Gastroesophageal sphincter (tissue), 4 donors: ENCODE data around the gene EXOSC7. TPM values are rescaled to one million over a fixed set of nuclear protein-coding genes. Genes with fewer than 3 reads are reported as not detected.

ENCODE experiments used
- ATAC-seq: fragments of 150-250 bp; one replicate; pipeline ENCODE4 v1.9.1; 2016; ENCODE audit warnings: mild to moderate bottlenecking, moderate library complexity
- H3K27ac ChIP-seq, 4 donors: fragments of 200-600 bp; sonication (generic) in 3 of 4; 1 replicate in 3 of 4; 2 replicates in 1 of 4; pipeline ENCODE4 v1.5.1; 2016 to 2019
- H3K27me3 ChIP-seq: fragments of 200-600 bp; sonication (generic); one replicate; pipeline ENCODE4 v1.5.1; 2019
- H3K36me3 ChIP-seq, 2 donors: fragments of 200-600 bp; sonication (generic); one replicate each; pipeline ENCODE4 v1.5.1; 2019; ENCODE audit warnings: control low read depth in 1 of 2
- H3K4me1 ChIP-seq, 3 donors: fragments of 200-600 bp; sonication (generic); 1 replicate in 2 of 3; 2 replicates in 1 of 3; pipeline ENCODE4 v1.5.1; 2016 to 2019; ENCODE audit warnings: control low read depth in 2 of 3
- H3K4me3 ChIP-seq, 2 donors: fragments of 200-600 bp; sonication (generic); one replicate each; pipeline ENCODE4 v1.5.1; 2019; ENCODE audit warnings: mild to moderate bottlenecking in 1 of 2, moderate library complexity in 1 of 2
- H3K9me3 ChIP-seq, 3 donors: fragments of 200-600 bp; sonication (generic); one replicate each; pipeline ENCODE4 v1.5.1; 2017 to 2019; ENCODE audit warnings: control low read depth in 2 of 3
- CTCF ChIP-seq, 4 experiments: fragments of 200-600 bp in 2 of 4; fragments of 450-650 bp in 2 of 4; sonication (generic) in 1 of 4; IDR thresholded peaks; one replicate each; pipeline ENCODE4 v1.5.1; 2017 to 2019; ENCODE audit warnings: antibody characterized with exemption in 4 of 4, mild to moderate bottlenecking in 2 of 4, moderate library complexity in 2 of 4
- EP300 ChIP-seq: sonication (generic); formaldehyde crosslinking; IDR thresholded peaks from one replicate; pipeline ENCODE4 v1.6.1; 2017; ENCODE audit warnings: antibody characterized with exemption, mild to moderate bottlenecking
- POLR2A ChIP-seq, 2 donors: fragments of 450-650 bp; IDR thresholded peaks; one replicate each; pipeline ENCODE4 v1.6.1; 2017; ENCODE audit warnings: antibody characterized with exemption in 2 of 2, mild to moderate bottlenecking in 2 of 2, moderate library complexity in 1 of 2
- POLR2AphosphoS5 ChIP-seq: sonication (generic); formaldehyde crosslinking; IDR thresholded peaks from one replicate; pipeline ENCODE4 v1.6.1; 2017; ENCODE audit warnings: antibody characterized with exemption
- WGBS, 2 donors: methylation state at CpG; one replicate each; pipeline ENCODE4 v1.1.5; 2018; ENCODE audit warnings: low coverage in 1 of 2; 5-methylcytosine and 5-hydroxymethylcytosine counted together
- total RNA-seq, 4 donors: library from RNA; depleted of rRNA; stranded (reverse); fragments of >200 nt; gene quantifications; one replicate each; pipeline ENCODE4 v1.1.0, GENCODE V29; 2016

Gene EXOSC7
- 10 to 100 TPM; 40.6 to 52.8 (median 46.0) TPM for total RNA-seq

- peak; percentile 91 for ATAC-seq
- Histone ChIP-seq H3K4me1 (peaks cover 0 to 51% (median 18%) of the 10 kb centered on the region in 3 donors), H3K4me3 (peak within 1 kb of the TSS; percentile 73 to 90), H3K27me3 (no peaks in the 10 kb centered on the region), H3K9me3 (no peaks in the 10 kb centered on the region), H3K36me3 (no peaks in the 10 kb centered on the region), H3K27ac (peak within 1 kb of the TSS; percentile 68 to 95 (median 88))
- TF ChIP-seq EP300 (no peak), POLR2A (IDR thresholded peaks at IDR 0.05) (peak; percentile 69 to 71), POLR2AphosphoS5 (peak; percentile 78), CTCF (IDR thresholded peaks at IDR 0.05) (peak in 1 of 4 experiments; percentile 44)
- 0% methylated on average over 5 to 7 of the region's 82 CpGs for WGBS, 2 donors
Measured at GRCh38 chr3:44976002-44976815, at the start of gene EXOSC7, which contains the start of gene ZDHHC3. EXOSC7 (plus strand) TSS chr3:44976244; CDS start chr3:44976278, 34 bp downstream. ZDHHC3 (minus strand) TSS chr3:44976174; CDS start chr3:44959436, 16,738 bp downstream.

- no peak overlapping the region for H3K4me3 ChIP-seq
- no peaks in the 10 kb centered on the region for H3K9me3 ChIP-seq
- no peaks in the 10 kb centered on the region for H3K27me3 ChIP-seq
- 93% methylated on average over 2 of the region's 7 CpGs; no CpG with 5 or more reads in 1 of the 2 donors for WGBS, 2 donors
- no peak for TF ChIP-seq POLR2AphosphoS5
- no peak for TF ChIP-seq POLR2A (IDR thresholded peaks at IDR 0.05)
- no peak for TF ChIP-seq EP300
- no peak for TF ChIP-seq CTCF (IDR thresholded peaks at IDR 0.05)
- H3K36me3 ChIP-seq: peaks cover 0 to 94% of the 10 kb centered on the region in 2 donors
- no peak overlapping the region for H3K27ac ChIP-seq
- no peaks in the 10 kb centered on the region for H3K4me1 ChIP-seq
- ATAC-seq: no peak
Measured at GRCh38 chr3:44926921-44927320, 49.1 kb upstream of the EXOSC7 start.

GRCh38 chr3:44927371-44927770 lies 48.7 kb upstream of the EXOSC7 start:
- Histone ChIP-seq H3K9me3 (no peaks in the 10 kb centered on the region), H3K36me3 (peaks cover 0 to 94% of the 10 kb centered on the region in 2 donors), H3K4me3 (no peak overlapping the region), H3K27me3 (no peaks in the 10 kb centered on the region), H3K4me1 (no peaks in the 10 kb centered on the region), H3K27ac (no peak overlapping the region)
- no peak for ATAC-seq
- 86% methylated on average over 4 of the region's 7 CpGs; no CpG with 5 or more reads in 1 of the 2 donors for WGBS, 2 donors
- TF ChIP-seq POLR2AphosphoS5 (no peak), POLR2A (IDR thresholded peaks at IDR 0.05) (no peak), CTCF (IDR thresholded peaks at IDR 0.05) (no peak), EP300 (no peak)

GRCh38 chr3:44929782-44930181 lies 46.3 kb upstream of the EXOSC7 start:
- Histone ChIP-seq H3K36me3 (peaks cover 0 to 91% of the 10 kb centered on the region in 2 donors), H3K27ac (no peak overlapping the region), H3K4me3 (no peak overlapping the region), H3K27me3 (no peaks in the 10 kb centered on the region), H3K9me3 (no peaks in the 10 kb centered on the region), H3K4me1 (no peaks in the 10 kb centered on the region)
- TF ChIP-seq POLR2A (IDR thresholded peaks at IDR 0.05) (no peak), EP300 (no peak), CTCF (IDR thresholded peaks at IDR 0.05) (no peak), POLR2AphosphoS5 (no peak)
- 80% methylated on average over 1 of the region's 5 CpGs; no CpG with 5 or more reads in 1 of the 2 donors for WGBS, 2 donors
- no peak for ATAC-seq

- Histone ChIP-seq H3K27ac (no peak overlapping the region), H3K27me3 (no peaks in the 10 kb centered on the region), H3K4me1 (no peaks in the 10 kb centered on the region), H3K36me3 (peaks cover 0 to 81% of the 10 kb centered on the region in 2 donors), H3K4me3 (no peak overlapping the region), H3K9me3 (no peaks in the 10 kb centered on the region)
- TF ChIP-seq POLR2AphosphoS5 (no peak), EP300 (no peak), POLR2A (IDR thresholded peaks at IDR 0.05) (no peak), CTCF (IDR thresholded peaks at IDR 0.05) (no peak)
- 90 to 100% methylated on average over 2 of the region's 2 CpGs for whole genome bisulfite sequencing, 2 donors
- ATAC-seq: no peak
Measured at GRCh38 chr3:44930911-44931310, 45.1 kb upstream of the EXOSC7 start.
